Neural progenitor cell (in vitro differentiated cells): ENCODE measurements around the gene RTP5.

ENCODE experiments used
- EZH2 ChIP-seq: fragments of 200-600 bp; sonication (generic); IDR thresholded peaks from 2 replicates; pipeline ENCODE4 v1.6.1; 2017; ENCODE audit warnings: antibody characterized with exemption, mild to moderate bottlenecking, moderate library complexity
- EZH2phosphoT487 ChIP-seq: fragments of 200-600 bp; sonication (generic); IDR thresholded peaks from 2 replicates; pipeline ENCODE4 v1.6.1; 2017; ENCODE audit warnings: antibody characterized with exemption
- TF ChIP-seq, protein P1 (sequence below): fragments of 200-600 bp; sonication (generic); IDR thresholded peaks from 2 replicates; pipeline ENCODE4 v1.5.1; 2017; ENCODE audit warnings: antibody characterized with exemption, mild to moderate bottlenecking

GRCh38 chr2:241877989-241878970 lies 8.8 kb downstream of the RTP5 start:
- TF ChIP-seq, protein P1, sequence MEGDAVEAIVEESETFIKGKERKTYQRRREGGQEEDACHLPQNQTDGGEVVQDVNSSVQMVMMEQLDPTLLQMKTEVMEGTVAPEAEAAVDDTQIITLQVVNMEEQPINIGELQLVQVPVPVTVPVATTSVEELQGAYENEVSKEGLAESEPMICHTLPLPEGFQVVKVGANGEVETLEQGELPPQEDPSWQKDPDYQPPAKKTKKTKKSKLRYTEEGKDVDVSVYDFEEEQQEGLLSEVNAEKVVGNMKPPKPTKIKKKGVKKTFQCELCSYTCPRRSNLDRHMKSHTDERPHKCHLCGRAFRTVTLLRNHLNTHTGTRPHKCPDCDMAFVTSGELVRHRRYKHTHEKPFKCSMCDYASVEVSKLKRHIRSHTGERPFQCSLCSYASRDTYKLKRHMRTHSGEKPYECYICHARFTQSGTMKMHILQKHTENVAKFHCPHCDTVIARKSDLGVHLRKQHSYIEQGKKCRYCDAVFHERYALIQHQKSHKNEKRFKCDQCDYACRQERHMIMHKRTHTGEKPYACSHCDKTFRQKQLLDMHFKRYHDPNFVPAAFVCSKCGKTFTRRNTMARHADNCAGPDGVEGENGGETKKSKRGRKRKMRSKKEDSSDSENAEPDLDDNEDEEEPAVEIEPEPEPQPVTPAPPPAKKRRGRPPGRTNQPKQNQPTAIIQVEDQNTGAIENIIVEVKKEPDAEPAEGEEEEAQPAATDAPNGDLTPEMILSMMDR, result peak; percentile 66
- no peak for TF ChIP-seq EZH2
- TF ChIP-seq EZH2phosphoT487, result no peak
